K562 (cell line): Measurements from ENCODE around the gene LUC7L. TPM values are rescaled to one million over a fixed set of nuclear protein-coding genes. Genes with fewer than 3 reads are reported as not detected.
A peak's percentile ranks its signal among the peaks of the same experiment; 100 is the strongest.

Experiments
- MLX ChIP-seq, 2 experiments: fragments of 450-650 bp in 1 of 2; sonication (generic) in 1 of 2; formaldehyde crosslinking; conservative IDR thresholded peaks; 2 replicates each; pipeline versions ENCODE4 v1.4.0 to v1.8.1; 2020 to 2022; ENCODE audit warnings: mild to moderate bottlenecking in 1 of 2, missing genetic modification reagents in 1 of 2
- MXI1 ChIP-seq: IDR thresholded peaks from 2 replicates; pipeline ENCODE4 v1.6.1; 2011; ENCODE audit warnings: low read depth, mild to moderate bottlenecking, improper control_type of control experiment, low read length
- NR2C2 ChIP-seq, 2 experiments: fragments of 200-800 bp in 1 of 2; sonication (Bioruptor generic) in 1 of 2; sonication (generic) in 1 of 2; formaldehyde crosslinking in 1 of 2; IDR thresholded peaks; 2 replicates each; pipeline versions ENCODE4 v1.6.1 to v1.8.0; 2016 to 2022; ENCODE audit warnings: mild to moderate bottlenecking in 1 of 2, missing compliant biosample characterization in 1 of 2, missing genetic modification characterization in 1 of 2, missing genetic modification reagents in 1 of 2
- OTX1 ChIP-seq: fragments of 450-650 bp; formaldehyde crosslinking; IDR thresholded peaks from 2 replicates; pipeline ENCODE4 v1.4.0; 2022; ENCODE audit warnings: mild to moderate bottlenecking
- PTTG1 ChIP-seq: fragments of 450-650 bp; IDR thresholded peaks from 2 replicates; pipeline ENCODE4 v1.6.1; 2016; ENCODE audit warnings: low read depth, mild to moderate bottlenecking, missing genetic modification characterization, missing compliant biosample characterization
- REST ChIP-seq, 2 experiments: fragments of 450-650 bp; formaldehyde crosslinking in 1 of 2; IDR thresholded peaks; 2 replicates each; pipeline versions ENCODE4 v1.4.0 to v1.6.1; 2014 to 2020; ENCODE audit warnings: mild to moderate bottlenecking in 2 of 2, borderline replicate concordance in 1 of 2, low read depth in 1 of 2
- WHSC1 ChIP-seq: IDR thresholded peaks from one replicate; pipeline ENCODE4 v1.6.1; 2012; ENCODE audit warnings: low read length, control low read depth, inconsistent platforms
- XRCC5 ChIP-seq: fragments of 200-400 bp; formaldehyde crosslinking; IDR thresholded peaks from 2 replicates; pipeline ENCODE4 v1.6.1; 2017; ENCODE audit warnings: low read depth, mild to moderate bottlenecking, low read length
- ZNF407 ChIP-seq: fragments of 450-650 bp; IDR thresholded peaks from 2 replicates; pipeline ENCODE4 v1.6.1; 2016; ENCODE audit warnings: low read depth
- ZNF785 ChIP-seq: fragments of 250-450 bp; sonication (Bioruptor Pico); IDR thresholded peaks from 2 replicates; pipeline ENCODE4 v1.4.0; 2020; ENCODE audit warnings: mild to moderate bottlenecking
- polyA plus RNA-seq, 8 experiments: library from polyadenylated mRNA; depleted of rRNA in 4 of 8; stranded (reverse) in 5 of 8; unstranded in 3 of 8; fragments of >200 nt; fragmentation: Nextera tagmentation in 2 of 8; fragmentation: Illumina TruSeq in 1 of 8; extraction: Ambion mirVana in 2 of 8; extraction: Trizol in 1 of 8; gene quantifications; 2 replicates each; pipeline versions ENCODE4 v1.2.1 to v1.2.3, GENCODE V29; 2011 to 2014; ENCODE audit warnings: inconsistent platforms in 1 of 8, missing spikeins in 1 of 8
- total RNA-seq, 7 experiments: library from RNA; depleted of rRNA in 6 of 7; stranded (reverse); fragments of >200 nt in 6 of 7; fragmentation: Illumina TruSeq in 2 of 7; extraction: Trizol in 2 of 7; gene quantifications; 2 replicates each; pipeline versions ENCODE4 v1.2.1 to v1.2.3, GENCODE V29; 2011 to 2021; ENCODE audit warnings: low replicate concordance in 1 of 7

The LUC7L gene
- total and polyA plus RNA-seq, 9 of the 15 experiments (the other 6 are each of a cell fraction or from before 2014, with no cell fraction given), result 1.7 to 93.3 (median 59.5) TPM

- TF ChIP-seq REST (IDR thresholded peaks at IDR 0.05; ENCODE audit: borderline replicate concordance) (peak; percentile 89; the same call in 1 of the 2 replicates), REST (CRISPR knock-in tag; IDR thresholded peaks at IDR 0.05; ENCODE audit: low read depth) (no peak; the same call in none of the 2 replicates), ZNF785 (CRISPR knock-in tag) (no peak), ZNF407 (no peak), PTTG1 (tag) (no peak), WHSC1 (no peak), OTX1 (CRISPR knock-in tag) (no peak), MLX (CRISPR knock-in tag; conservative IDR thresholded peaks at IDR 0.05) (no peak), NR2C2 (CRISPR knock-in tag; IDR thresholded peaks at IDR 0.05) (no peak), NR2C2 (tag; IDR thresholded peaks at IDR 0.05) (no peak), MXI1 (no peak), XRCC5 (peak; percentile 42; the same call in 1 of the 2 replicates)
Observed at GRCh38 chr16:181565-182021, 47.7 kb downstream of the LUC7L start (continued).
